HG03280 (cell line): ENCODE measurements around the gene IGSF22.

Experiments used
- ATAC-seq: cut with Tn5 transposase; IDR thresholded peaks from one replicate; pipeline ENCODE4 v1.9.1; 2021; ENCODE audit warnings: mild to moderate bottlenecking, moderate library complexity; ENCODE audit not compliant: unreplicated experiment

The IGSF22 gene

DNA sequence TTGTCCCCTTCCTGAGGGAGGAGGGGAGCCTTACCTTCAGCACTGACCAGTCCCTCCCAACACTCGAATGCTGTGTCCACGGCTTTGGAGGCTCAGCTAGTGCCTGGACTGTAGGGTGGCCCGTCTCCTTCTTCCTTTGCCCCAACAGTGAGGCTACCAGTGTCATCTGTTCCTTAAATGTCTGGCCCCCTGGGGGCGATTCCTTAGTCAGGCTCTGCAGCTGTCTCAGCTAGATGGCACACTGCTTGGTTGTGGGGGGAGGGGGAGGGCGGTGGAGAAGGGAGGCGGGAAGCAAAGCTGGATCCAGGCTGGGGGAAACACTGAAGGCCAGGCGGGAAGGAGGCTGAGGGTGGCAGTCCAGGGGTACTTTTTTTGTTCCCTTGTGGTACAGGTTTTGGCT is at the start of gene IGSF22:
TSS of gene IGSF22 (minus strand) at position 149 of the 400 bp plus-strand sequence. CDS start 1,952 bp downstream, outside the sequence.
- no peak for ATAC-seq

DNA sequence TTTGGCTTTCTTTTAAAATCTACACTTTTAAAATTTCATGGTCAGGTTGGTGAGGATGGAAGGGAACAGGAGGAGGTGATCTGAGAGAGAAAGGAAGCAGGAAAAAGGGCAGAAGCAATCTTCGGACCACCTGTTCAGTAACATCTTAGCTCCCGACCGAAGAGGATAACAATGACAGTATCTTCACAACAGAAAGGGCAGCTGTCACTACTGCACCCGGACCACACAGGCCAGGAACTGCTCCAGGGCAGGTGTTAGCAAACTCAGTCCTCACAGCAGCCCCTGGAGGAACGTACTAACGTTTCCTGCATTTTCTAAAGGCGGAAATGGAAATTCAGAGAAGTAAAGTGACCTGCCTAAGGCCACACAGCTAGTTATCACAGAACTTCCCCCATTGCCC is 48.8 kb upstream of the IGSF22 start:
- ATAC-seq = no peak

DNA sequence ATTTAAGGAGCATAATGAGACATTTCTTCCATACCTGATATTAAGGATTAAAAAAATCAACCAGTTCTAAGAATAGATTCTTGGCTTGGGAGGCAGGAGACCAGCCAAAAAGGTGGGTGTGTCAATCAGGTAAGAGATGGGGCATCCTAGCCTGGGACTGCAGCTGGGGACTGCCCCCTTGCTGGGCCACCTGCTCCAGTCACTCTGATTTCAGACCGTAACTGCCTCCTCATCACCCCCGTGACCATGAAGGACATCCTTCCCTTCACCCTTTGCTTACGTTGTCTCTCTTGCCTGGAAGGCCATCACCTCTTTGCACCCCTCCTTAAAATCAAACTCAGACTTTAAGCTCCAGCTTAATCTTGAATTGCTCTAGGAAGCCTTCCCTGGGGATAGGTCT is 47.7 kb upstream of the IGSF22 start:
- no peak for ATAC-seq

DNA sequence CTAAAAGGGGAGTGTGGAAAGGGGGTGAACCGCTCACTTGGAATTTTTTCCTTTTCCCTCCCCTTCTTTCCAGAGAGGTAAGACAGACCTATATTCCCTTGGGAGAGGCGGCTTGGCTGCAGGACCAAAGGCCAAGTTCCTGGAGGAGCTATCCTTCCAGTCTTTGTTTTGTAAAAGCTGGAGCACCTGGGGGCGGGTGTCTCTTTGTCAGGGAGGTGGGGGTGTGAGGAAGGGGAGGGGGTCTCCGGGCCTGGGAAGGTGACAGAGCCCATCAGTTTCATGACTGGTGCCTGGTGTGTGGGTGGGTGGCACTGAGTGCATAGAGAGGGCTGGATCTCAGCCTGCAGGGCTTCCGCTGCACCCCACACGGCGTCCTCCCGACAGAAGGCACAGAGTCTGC is 47.1 kb upstream of the IGSF22 start:
- ATAC-seq = no peak

DNA sequence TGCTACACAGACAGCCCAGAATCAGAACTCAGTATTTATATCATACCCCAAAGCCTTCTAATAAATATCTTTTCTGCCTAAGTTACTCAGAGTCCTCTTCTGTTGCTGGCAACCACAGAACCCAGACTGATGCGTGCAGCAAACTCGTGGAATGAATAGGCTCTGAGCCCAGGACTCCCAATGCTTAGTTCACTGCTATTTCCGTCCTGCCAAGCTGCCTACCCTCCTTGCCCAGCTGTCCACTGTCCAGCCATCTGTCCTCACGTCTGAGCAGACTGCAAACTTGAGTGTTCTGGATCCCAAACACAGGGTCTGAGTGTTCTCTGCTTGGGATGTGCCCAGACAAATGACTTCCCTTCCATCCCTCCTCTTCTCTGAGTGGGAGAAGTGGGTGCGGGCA is 46.2 kb upstream of the IGSF22 start:
- no peak for ATAC-seq

DNA sequence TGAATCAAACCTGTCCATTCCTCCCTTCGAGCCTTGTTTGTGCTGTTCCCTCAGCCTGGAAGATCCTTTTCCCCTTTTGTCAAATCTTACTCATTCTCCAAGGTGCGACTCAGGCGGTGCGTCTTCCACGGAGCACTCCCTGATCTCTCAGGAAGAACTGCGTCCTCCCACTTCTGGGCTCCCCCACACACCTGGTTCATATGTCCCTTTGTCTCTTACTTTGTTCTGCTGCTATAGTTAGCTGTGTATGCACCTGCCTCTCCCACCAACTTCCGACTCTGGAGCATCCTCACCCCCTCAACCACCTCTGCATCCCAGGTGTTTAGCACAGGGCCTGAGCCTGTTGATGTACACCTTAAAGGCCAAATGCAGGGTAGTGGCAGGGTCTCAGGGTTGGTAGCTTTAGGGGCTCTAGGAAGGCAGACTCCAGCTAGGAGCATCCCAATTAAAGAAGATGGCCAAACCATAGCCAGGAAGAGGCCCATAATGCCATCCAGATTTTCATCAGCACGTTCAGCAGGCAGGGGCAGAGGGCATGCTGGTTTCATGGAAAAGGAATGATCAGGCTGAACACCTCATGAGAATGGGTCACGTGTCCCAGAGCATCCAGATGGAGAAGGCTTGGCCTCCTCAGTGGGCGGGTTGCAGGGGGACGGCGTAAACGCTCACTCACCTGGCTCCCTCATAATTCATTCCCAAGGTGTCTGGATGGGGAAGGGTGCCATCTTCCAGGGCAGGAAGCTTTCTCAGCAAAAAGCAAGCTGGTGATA is 45.5 kb upstream of the IGSF22 start:
- ATAC-seq = no peak

DNA sequence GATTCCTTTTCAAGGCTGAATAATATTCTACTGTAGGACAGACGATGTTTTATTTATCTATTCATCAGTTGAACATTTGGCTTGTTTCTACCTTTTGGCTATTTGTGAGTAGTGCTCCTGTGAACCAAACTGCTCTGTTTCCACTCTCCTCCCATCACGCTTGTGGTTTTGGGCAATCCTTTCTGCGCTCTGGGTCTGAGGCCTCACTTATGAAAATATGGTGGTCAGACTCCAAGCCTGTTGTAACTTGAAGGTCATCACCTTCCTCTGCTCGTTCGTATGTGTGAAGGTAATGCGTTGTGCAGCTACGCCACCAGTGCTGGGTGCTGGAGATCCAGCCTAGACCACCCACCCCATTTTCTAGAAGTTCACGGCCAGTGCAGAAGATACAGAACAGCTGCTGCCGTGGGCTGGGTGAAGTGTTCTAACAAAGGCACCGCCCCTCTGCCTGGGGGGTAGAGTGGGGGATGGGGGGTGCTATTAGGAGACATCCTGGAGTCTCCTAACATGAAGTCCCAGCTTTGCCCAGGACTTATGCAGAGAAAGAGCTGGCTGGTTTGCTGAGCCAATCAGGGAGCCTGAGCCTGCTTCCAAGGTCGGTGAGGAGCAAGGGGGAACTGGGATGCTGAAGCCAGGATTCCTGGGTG is 44.6 kb upstream of the IGSF22 start:
- no peak for ATAC-seq

DNA sequence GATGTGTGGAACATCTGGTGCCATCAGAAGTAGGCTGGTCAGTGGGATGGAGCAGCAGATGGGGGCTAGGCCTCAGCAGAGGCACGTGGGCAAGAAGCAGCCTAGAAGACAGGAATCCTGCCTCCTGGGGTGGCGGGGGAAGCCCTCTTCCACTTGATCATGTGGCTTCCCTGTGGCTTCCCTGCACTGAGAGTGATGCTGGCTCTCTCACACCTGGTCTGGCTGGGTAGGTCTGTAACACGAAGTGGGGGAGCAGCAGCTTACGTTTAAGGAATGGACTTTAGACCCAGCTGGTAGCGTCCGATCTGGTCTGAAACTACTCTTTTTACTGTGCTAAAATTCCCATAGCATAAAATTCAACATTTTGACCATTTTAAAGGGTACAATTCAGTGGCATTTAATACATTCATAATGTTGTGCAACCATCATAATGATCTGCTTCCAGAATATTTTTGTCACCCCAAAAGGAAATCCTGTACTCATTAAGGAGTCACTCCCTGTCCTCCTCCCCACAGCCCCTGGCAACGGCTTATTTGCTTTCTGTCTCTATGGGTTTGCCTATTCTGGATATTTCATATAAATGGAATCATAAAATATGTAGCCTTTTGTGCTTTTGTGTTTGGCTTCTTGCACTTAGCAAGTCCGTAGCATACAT is 43.9 kb upstream of the IGSF22 start:
- peak; percentile 41 for ATAC-seq

DNA sequence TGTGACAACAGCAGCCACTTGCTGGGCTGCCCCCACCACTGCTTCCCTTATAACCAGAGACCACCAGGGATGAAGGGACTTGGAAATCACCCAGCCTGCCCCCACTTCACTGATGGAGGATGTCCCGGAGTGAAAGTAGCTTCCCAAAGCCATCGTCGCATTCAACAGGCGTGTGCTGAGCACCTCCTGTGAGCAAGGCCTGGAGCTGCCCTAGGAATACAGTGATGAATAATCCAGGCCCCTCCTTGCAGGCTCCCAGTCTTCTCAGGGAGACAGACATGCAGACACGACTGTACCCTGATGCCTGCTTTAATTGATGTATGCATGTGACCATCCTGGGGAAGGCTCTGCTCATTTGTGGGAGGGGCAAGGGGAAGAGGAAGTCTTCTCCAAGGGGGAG is 43.0 kb upstream of the IGSF22 start:
- no peak for ATAC-seq

DNA sequence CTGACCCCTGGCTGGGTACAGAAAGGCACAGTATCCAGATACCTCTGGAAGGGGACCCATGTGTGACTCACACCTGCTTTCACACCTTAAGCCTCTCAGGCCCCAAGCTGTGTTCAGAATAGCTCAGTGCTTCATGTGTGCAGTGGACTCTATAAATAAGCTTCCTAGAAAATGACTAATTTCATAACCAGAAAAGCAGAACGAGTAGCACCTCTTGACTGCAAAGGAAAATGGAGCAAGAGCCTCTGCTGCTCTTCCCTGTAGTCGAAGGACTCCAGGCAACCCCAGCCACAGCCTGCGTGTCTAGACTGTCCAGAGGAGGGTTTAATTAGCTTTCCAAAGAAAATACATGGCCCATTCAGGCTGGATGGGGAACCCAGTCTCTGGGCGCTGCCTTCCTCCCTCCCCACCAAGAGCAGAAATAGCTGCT is 42.5 kb upstream of the IGSF22 start:
- peak; percentile 82 for ATAC-seq

DNA sequence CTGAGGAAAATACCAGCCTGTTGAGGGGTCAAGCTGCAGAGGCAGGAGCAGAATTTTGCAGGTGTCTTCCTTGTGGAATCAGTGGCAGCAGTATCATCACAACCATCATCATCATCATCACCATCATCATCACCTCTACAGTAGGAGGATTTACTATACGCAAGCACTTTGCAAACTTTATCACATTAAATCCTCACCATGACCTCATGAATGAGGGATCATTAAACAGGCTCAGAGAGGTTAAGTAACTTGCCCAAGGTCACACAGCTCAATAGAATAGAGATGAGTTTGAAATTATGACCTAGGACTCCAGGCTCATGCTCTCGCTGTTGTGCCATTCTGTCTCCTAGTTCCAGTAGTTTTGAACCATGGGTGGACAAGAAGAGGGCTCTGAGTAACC is 40.0 kb upstream of the IGSF22 start:
- no peak for ATAC-seq

DNA sequence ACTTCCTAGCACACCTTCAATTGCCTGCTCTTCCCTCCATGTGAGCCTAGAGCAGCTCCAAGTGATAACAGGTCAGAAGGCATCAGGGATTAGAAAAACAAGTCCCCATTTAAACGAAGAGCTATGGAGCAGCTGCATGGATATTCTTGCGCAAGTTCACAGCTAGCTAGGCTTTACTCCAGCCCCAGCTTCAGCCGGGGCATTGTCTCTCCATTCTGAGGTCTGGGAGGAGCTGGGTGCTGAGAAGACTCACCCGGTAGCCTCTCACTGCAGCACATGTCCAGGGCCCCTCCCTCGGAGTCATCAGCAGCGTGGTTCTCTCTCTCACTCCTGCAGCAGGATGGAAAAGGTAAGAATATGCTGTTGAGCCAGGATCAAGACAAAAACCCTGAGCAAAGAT is 39.6 kb upstream of the IGSF22 start:
- ATAC-seq = no peak

DNA sequence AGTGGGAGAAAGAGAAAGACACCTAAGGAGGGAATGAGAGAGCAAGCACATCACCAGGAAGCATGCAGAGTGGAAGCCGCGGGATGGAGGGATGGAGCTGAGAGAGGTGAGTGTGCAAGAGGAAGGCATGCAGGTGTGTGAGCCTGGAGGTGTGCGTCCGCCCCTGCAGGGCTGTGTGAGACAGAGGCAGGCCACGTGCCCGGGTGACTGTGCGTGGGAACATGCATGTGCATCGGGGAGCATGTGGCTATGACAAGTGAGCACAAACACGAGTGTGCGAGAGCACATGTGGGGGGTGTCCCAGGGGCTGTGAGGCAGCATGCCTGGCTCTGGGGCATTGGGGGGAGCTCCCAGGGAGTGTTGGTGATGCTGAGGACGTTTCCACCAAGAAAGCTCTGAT is 35.8 kb upstream of the IGSF22 start:
- ATAC-seq = no peak

DNA sequence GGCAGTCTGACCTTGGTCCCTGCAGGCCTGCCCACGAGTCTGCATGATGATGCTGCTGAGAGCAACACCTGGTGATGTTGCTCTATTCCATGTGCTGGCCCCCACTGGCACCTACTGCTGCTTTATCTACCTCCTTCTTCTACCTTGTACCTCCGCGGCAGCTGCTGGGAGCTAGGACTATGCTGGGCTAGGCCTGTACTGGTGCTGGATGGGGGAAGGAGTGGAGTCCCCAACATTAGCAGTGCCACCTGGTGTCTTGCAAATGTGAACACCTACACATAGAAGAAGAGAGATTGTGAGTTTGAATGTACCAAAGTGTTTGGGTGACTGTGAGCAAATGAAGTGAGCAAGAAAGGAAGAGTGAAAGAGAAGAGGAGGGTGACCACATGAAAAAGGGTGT is 35.2 kb upstream of the IGSF22 start:
- ATAC-seq = no peak

DNA sequence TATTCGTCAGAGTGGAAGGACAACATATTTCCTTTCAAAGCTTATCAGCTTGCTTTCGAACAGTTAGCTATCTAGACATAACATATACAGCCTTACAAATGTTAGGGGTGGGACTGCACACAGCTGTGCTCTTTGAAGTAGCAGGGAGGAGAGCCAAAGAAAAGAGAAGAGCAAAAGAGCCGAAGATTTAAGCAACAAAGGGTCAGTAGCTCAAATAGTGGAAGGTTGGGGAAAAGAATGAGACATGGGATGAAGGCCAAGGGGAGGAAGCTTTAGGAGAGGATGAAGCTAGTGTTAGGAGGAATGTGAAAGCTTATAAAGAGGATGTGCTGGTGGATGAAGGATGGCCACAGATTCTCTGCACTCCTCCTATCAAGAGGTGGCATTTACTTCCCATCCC is 31.8 kb upstream of the IGSF22 start:
- ATAC-seq = no peak

DNA sequence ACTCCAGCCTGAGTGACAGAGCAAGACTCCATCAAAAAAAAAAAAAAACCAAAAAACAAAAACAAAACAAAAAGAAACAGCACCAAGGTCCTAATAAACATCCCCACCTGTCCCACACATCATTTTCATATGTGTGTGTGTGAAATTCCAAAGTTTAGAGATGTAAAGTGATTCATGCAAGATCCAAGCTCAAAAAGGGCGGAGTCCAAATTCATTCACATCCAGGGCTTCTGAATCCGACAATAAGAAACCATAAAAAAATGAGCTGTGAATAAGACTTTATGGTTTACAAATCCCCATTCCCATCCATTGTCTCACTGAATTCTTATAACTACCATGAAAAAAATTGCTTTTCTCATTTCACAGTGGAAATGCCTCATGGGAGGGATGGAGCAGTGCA is 30.9 kb upstream of the IGSF22 start:
- no peak for ATAC-seq

DNA sequence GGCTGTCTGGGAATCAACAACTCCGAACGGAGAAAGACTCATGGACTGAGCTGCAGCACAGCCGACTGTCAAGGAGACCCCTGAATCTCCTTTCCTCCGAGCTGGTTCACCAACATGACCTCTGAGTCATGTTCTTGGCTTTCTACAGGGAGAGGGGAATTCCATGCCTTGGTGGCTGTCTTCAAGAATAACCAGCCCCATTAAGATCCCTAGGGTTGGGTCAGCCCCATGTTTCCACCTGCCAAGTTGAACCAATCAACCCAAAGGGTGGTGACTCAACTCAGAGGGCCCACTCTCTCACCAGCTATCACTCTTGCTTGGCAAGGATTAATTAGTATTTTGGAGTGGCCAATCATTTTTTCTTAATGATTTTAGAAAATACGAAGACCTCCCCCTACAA is 28.3 kb upstream of the IGSF22 start:
- no peak for ATAC-seq

DNA sequence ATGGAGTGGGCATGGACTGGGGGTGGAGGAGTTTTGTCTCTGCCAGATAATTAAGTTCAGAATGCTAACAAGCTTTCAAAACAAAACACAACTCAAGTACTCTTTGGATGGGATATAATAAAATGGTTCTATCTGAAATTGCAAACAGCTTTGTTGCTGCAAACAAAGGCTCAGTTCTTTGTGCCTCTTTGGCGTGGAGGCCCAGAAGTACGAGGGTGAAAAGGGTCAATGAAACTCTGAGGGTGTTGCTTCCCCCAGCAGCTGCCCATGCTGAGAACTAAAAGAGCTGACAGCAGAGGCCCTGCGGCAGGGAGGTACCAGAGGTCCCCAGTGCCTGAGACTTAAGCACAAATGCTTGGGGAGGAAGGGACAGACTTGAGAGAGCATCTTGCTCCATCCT is 26.5 kb upstream of the IGSF22 start:
- ATAC-seq = no peak

DNA sequence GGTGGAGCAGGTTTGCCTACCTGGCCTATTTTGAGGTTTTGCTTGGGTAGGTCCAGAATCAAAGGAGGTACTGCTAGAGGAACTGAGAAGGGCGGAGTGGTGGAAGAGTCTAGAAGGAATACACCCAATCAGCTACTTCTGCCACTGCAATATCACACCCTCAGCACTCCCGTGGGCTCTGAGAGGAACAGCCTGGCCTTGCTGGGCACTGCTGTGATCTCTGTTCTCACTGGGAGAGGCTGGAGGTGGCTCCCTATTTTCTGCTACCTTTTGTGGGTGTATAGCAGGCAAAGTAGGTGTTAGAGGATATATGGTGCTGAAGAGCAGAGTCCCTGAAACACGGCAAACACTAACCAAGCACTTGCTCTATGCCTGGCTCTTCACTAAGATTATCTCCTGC is 25.0 kb upstream of the IGSF22 start:
- ATAC-seq = no peak

DNA sequence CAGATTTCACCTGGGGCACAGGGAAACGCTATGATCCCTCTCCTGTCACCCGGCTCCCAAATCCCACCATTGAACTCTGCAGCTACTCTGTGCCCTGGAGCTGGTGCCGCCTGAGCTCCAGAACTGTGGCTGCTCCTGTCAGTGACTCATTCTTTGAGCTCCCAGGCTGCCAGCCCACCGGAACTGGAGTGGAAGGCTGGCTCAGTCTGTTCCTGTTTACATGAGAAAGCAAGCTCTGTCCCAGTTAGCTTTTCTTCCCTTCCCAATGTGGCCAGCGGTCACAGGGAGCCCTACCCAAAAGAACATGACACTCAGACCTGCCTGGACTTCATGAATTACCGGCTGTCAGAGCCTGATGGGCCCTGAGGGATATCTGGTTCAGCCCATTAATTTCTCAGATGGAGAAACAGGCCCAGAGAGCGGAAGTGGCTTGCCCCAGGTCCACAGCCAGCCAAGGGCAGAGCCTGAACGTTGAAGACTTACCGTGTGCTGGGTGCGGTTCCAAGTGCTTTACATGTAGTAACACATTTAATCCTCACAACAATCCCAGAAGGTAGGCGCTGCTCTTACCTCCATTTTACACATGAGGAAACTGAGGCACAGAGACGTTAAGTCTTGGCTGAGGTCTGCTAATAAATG is 23.8 kb upstream of the IGSF22 start:
- ATAC-seq = no peak

DNA sequence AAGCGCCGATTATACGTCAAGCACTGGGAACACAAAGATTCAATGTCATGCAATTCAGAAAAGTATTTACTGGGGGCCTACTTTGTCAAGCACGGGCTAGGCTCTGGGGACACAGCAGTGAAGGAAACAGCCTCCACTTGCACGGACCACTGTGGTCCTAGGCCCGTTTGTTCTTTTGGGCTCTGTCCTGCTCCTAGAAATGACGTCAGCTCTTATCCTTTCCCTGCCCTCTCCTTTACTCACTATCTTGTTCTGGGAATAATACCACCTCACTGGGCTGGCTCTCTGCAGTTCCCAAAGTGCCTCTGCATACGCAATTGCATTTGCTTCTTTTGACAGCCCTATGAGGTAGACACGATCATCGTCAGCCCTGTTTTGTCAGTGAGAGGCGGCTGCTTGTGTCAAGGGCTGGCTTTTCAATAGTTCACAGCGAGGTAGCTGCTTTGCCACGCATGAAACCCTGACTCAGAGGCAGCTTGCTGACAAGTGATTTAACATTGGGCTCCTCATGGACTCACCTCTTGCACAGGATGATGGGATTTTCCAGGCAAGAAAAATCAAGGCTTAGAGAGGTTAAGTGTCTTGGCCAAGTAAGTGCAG is 22.9 kb upstream of the IGSF22 start:
- ATAC-seq = no peak
